GM12878 (cell line): ENCODE data around the gene CDK15. TPM values are rescaled to one million over a fixed set of nuclear protein-coding genes. Genes with fewer than 3 reads are reported as not detected.

ENCODE experiments used
- ATAC-seq: fragments of 200-7000 bp; cut with Tn5 transposase; 3 replicates; pipeline ENCODE4 v1.9.1; 2020; ENCODE audit warnings: mild to moderate bottlenecking, moderate library complexity
- BruUV-seq: library from RNA; stranded (reverse); fragments of 400-500 nt; replicated peaks from 2 replicates; lab custom pipeline; 2021; lab: Mats Ljungman, UMichigan
- CTCF ChIA-PET: fragments of 300-600 bp; sonication (Branson Sonifier 250); formaldehyde crosslinking; extraction: SDS; loops from one replicate; lab custom pipeline; 2021; ENCODE audit warnings: inconsistent platforms; lab: Yijun Ruan, JAX
- POLR2A ChIA-PET: fragments of 350-600 bp; formaldehyde crosslinking; extraction: SDS; loops from one replicate; lab custom pipeline; 2021; ENCODE audit warnings: inconsistent platforms; lab: Charles Lee
- RAD21 ChIA-PET: fragments of 300-600 bp; sonication (Branson Sonifier 250); formaldehyde crosslinking; loops from one replicate; lab custom pipeline; 2023; ENCODE audit warnings: antibody characterized with exemption; ENCODE audit not compliant: unreplicated experiment; lab: Charles Lee
- SMC1A ChIA-PET: fragments of 300-600 bp; sonication (Branson Sonifier 250); formaldehyde crosslinking; loops from one replicate; lab custom pipeline; 2023; ENCODE audit not compliant: unreplicated experiment, uncharacterized antibody; lab: Charles Lee
- DNase-seq: peaks from one replicate; pipeline ENCODE4 v3.0.0-alpha.2; 2011; ENCODE audit warnings: low read depth, low spot score
- FAIRE-seq: peaks from 3 replicates; lab custom pipeline; 2011; peaks lifted over from hg19 to GRCh38; lab: Jason Lieb, UNC
- H2AFZ ChIP-seq: 2 replicates; pipeline ENCODE4 v1.6.0; 2011; ENCODE audit warnings: low read depth, low read length, control low read depth; ENCODE audit not compliant: control insufficient read depth
- H3K27ac ChIP-seq: 2 replicates; pipeline ENCODE4 v1.5.1; 2011; ENCODE audit warnings: control low read depth; ENCODE audit not compliant: control insufficient read depth, insufficient read depth
- H3K27me3 ChIP-seq, 2 experiments: replicated peaks in 1 of 2; 2 replicates each; pipeline versions ENCODE4 v1.6.0 to v1.6.1; 2011; ENCODE audit warnings: low read length in 1 of 2; ENCODE audit not compliant: control insufficient read depth in 2 of 2, insufficient read depth in 2 of 2
- H3K36me3 ChIP-seq, 2 experiments: 2 replicates each; pipeline ENCODE4 v1.5.1; 2011; ENCODE audit warnings: low read length in 1 of 2; ENCODE audit not compliant: control insufficient read depth in 2 of 2, insufficient read depth in 2 of 2
- H3K4me1 ChIP-seq: 2 replicates; pipeline ENCODE4 v1.6.1; 2011; ENCODE audit warnings: mild to moderate bottlenecking, low read length, moderate library complexity, mixed read lengths; ENCODE audit not compliant: control insufficient read depth, insufficient read depth
- H3K4me2 ChIP-seq: 2 replicates; pipeline ENCODE4 v1.6.0; 2011; ENCODE audit warnings: control low read depth; ENCODE audit not compliant: control insufficient read depth, insufficient read depth
- H3K4me3 ChIP-seq: fragments of 200-600 bp; sonication (generic); 2 replicates; pipeline ENCODE4 v1.5.1; 2016
- H3K79me2 ChIP-seq: 2 replicates; pipeline ENCODE4 v1.6.0; 2011; ENCODE audit warnings: low read length; ENCODE audit not compliant: control insufficient read depth, insufficient read depth
- H3K9ac ChIP-seq: 2 replicates; pipeline ENCODE4 v1.8.0; 2011; ENCODE audit warnings: low read length, control low read depth, mixed read lengths; ENCODE audit not compliant: control insufficient read depth, insufficient read depth
- H3K9me3 ChIP-seq: replicated peaks from 3 replicates; pipeline ENCODE4 v1.5.1; 2011; ENCODE audit warnings: mild to moderate bottlenecking, low read length; ENCODE audit not compliant: control insufficient read depth, insufficient read depth
- H4K20me1 ChIP-seq: 2 replicates; pipeline ENCODE4 v1.6.0; 2011; ENCODE audit not compliant: control insufficient read depth, insufficient read depth
- IKZF2 ChIP-seq, 2 experiments: fragments of 450-650 bp; IDR thresholded peaks; 2 replicates each; pipeline ENCODE4 v1.6.1; 2017; ENCODE audit warnings: mild to moderate bottlenecking in 2 of 2, moderate library complexity in 2 of 2
- SMAD5 ChIP-seq: IDR thresholded peaks from 2 replicates; pipeline ENCODE4 v1.6.1; 2016; ENCODE audit warnings: antibody characterized with exemption, low read depth
- SMARCA5 ChIP-seq: fragments of 450-650 bp; IDR thresholded peaks from 2 replicates; pipeline ENCODE4 v1.6.1; 2017; ENCODE audit warnings: mild to moderate bottlenecking
- WGBS: methylation state at CpG from one replicate; pipeline ENCODE4 v1.1.6; 2016; ENCODE audit warnings: low lambda C conversion rate; ENCODE audit not compliant: insufficient replicate concordance, insufficient coverage; ENCODE audit errors: missing lambda C conversion rate; 5-methylcytosine and 5-hydroxymethylcytosine counted together
- in situ Hi-C: fragments of 300-500 bp; cut with MboI; formaldehyde crosslinking; loops from 9 replicates; pipeline ENCODE4 v1.14.3; 2018; ENCODE audit warnings: mixed read lengths
- intact Hi-C: fragments of 100-400 bp; cut with micrococcal nuclease; formaldehyde crosslinking; loops from one replicate; pipeline ENCODE4 v1.14.2; 2022; ENCODE audit not compliant: unreplicated experiment
- polyA plus RNA-seq, 11 experiments: library from polyadenylated mRNA; depleted of rRNA in 4 of 11; unstranded in 6 of 11; stranded (reverse) in 5 of 11; fragments of >200 nt; fragmentation: Nextera tagmentation in 4 of 11; fragmentation: Illumina TruSeq in 1 of 11; extraction: Ambion mirVana in 4 of 11; extraction: Trizol in 1 of 11; gene quantifications; 1 replicate in 1 of 11; 2 replicates in 10 of 11; pipeline versions ENCODE4 v1.2.1 to v1.2.3, GENCODE V29; 2011 to 2016; ENCODE audit warnings: inconsistent platforms in 2 of 11, missing spikeins in 2 of 11, low read depth in 1 of 11
- total RNA-seq, 4 experiments: library from RNA; depleted of rRNA in 3 of 4; stranded (reverse); fragments of >200 nt in 3 of 4; fragmentation: Illumina TruSeq in 1 of 4; extraction: Trizol in 1 of 4; gene quantifications; 2 replicates each; pipeline versions ENCODE4 v1.2.1 to v1.2.3, GENCODE V29; 2013 to 2021
- TF ChIP-seq, protein P1 (sequence below): IDR thresholded peaks from 2 replicates; pipeline ENCODE4 v1.6.1; 2012; ENCODE audit warnings: low read depth, low read length, improper control_type of control experiment
- TF ChIP-seq, protein P2 (sequence below): fragments of 450-650 bp; formaldehyde crosslinking; IDR thresholded peaks from 2 replicates; pipeline ENCODE4 v1.4.0; 2020; ENCODE audit warnings: mild to moderate bottlenecking, moderate library complexity

Gene CDK15
- total and polyA plus RNA-seq, 10 of the 15 experiments (the other 5 are each of a cell fraction or from before 2014, with no cell fraction given): 0.01 to 0.04 TPM; not detected in 8

DNA sequence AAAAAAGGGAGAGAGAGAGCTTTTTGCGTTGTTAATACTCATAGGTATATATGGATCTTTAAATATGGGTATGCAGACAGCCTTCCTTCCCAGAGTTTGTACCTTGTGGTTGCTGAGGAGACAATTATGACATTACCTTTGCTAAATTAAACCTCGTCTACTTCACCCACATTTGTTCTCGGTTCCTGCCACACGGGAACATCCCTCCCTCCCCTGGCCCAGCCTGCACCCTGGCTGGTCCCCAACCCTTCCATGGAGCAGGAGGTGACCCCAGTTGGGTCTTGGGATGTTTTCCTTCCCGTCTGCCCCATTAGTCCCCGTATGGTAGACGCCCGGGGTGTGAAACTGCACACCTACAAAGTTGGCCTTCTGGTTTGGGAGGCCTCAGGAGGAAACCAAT, 122.0 kb downstream of the CDK15 start:
- no peaks in the 10 kb centered on the region; a peak in 1 of 4 replicates for H3K27me3 ChIP-seq
- ChIA-PET RAD21 (no interaction called here), CTCF (no interaction called here), SMC1A (no interaction called here), POLR2A (interaction anchor here (0.6 kb wide), 1 partner anchor 77 kb away, joined by 10 read pairs; no protein-coding TSS in a partner anchor)
- H3K36me3 ChIP-seq: no peaks in the 10 kb centered on the region
- H3K9ac ChIP-seq: no peak overlapping the region
- WGBS: 50% methylated on average over 8 of the region's 8 CpGs
- H3K4me3 ChIP-seq: no peak overlapping the region
- FAIRE-seq (no peak), ATAC-seq (no peak), DNase-seq (no peak)
- BruUV-seq: no TSS peak
- TF ChIP-seq, protein P1, sequence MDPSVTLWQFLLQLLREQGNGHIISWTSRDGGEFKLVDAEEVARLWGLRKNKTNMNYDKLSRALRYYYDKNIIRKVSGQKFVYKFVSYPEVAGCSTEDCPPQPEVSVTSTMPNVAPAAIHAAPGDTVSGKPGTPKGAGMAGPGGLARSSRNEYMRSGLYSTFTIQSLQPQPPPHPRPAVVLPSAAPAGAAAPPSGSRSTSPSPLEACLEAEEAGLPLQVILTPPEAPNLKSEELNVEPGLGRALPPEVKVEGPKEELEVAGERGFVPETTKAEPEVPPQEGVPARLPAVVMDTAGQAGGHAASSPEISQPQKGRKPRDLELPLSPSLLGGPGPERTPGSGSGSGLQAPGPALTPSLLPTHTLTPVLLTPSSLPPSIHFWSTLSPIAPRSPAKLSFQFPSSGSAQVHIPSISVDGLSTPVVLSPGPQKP: no peak
- TF ChIP-seq, protein P2, sequence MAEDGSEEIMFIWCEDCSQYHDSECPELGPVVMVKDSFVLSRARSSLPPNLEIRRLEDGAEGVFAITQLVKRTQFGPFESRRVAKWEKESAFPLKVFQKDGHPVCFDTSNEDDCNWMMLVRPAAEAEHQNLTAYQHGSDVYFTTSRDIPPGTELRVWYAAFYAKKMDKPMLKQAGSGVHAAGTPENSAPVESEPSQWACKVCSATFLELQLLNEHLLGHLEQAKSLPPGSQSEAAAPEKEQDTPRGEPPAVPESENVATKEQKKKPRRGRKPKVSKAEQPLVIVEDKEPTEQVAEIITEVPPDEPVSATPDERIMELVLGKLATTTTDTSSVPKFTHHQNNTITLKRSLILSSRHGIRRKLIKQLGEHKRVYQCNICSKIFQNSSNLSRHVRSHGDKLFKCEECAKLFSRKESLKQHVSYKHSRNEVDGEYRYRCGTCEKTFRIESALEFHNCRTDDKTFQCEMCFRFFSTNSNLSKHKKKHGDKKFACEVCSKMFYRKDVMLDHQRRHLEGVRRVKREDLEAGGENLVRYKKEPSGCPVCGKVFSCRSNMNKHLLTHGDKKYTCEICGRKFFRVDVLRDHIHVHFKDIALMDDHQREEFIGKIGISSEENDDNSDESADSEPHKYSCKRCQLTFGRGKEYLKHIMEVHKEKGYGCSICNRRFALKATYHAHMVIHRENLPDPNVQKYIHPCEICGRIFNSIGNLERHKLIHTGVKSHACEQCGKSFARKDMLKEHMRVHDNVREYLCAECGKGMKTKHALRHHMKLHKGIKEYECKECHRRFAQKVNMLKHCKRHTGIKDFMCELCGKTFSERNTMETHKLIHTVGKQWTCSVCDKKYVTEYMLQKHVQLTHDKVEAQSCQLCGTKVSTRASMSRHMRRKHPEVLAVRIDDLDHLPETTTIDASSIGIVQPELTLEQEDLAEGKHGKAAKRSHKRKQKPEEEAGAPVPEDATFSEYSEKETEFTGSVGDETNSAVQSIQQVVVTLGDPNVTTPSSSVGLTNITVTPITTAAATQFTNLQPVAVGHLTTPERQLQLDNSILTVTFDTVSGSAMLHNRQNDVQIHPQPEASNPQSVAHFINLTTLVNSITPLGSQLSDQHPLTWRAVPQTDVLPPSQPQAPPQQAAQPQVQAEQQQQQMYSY (CRISPR knock-in tag): no peak
- TF ChIP-seq SMARCA5 (no peak), IKZF2 (IDR thresholded peaks at IDR 0.05) (no peak), SMAD5 (no peak)
- intact Hi-C loops: no loop called here
- H4K20me1 ChIP-seq: no peaks in the 10 kb centered on the region
- H3K9me3 ChIP-seq: no peaks in the 10 kb centered on the region
- no peaks in the 10 kb centered on the region for H3K4me1 ChIP-seq
- no peak overlapping the region for H2AFZ ChIP-seq
- in situ Hi-C loops: no loop called here
- no peak overlapping the region for H3K27ac ChIP-seq
- H3K79me2 ChIP-seq: no peaks in the 10 kb centered on the region
- no peak overlapping the region for H3K4me2 ChIP-seq
